DOHH2 (cell line): Measurements from ENCODE around the gene METTL27.

Experiments
- H3F3A ChIP-seq: fragments of 200-600 bp; sonication (generic), shearing (Covaris generic); 2 replicates; pipeline ENCODE4 v1.6.0; 2016; ENCODE audit warnings: antibody characterized with exemption, mild to moderate bottlenecking; ENCODE audit not compliant: control insufficient read depth, insufficient read depth
- H3K27ac ChIP-seq: fragments of 200-600 bp; sonication (generic); 2 replicates; pipeline ENCODE4 v1.5.1; 2014; ENCODE audit warnings: low read depth, mild to moderate bottlenecking, low read length, moderate library complexity
- H3K27me3 ChIP-seq: fragments of 200-600 bp; sonication (generic); 2 replicates; pipeline ENCODE4 v1.6.1; 2014; ENCODE audit warnings: mild to moderate bottlenecking, low read length, mixed read lengths; ENCODE audit not compliant: control insufficient read depth
- H3K36me3 ChIP-seq: fragments of 200-600 bp; sonication (generic); 2 replicates; pipeline ENCODE4 v1.6.1; 2014; ENCODE audit warnings: mild to moderate bottlenecking, low read length, moderate library complexity, mixed read lengths; ENCODE audit not compliant: control insufficient read depth
- H3K4me1 ChIP-seq: fragments of 200-600 bp; sonication (generic); 2 replicates; pipeline ENCODE4 v1.6.1; 2014; ENCODE audit warnings: mild to moderate bottlenecking, low read length, mixed read lengths; ENCODE audit not compliant: control insufficient read depth
- H3K4me2 ChIP-seq: fragments of 200-600 bp; sonication (generic); 2 replicates; pipeline ENCODE4 v1.6.0; 2014; ENCODE audit warnings: mild to moderate bottlenecking, low read length, moderate library complexity
- H3K4me3 ChIP-seq: fragments of 200-600 bp; sonication (generic); 2 replicates; pipeline ENCODE4 v1.5.1; 2014; ENCODE audit warnings: mild to moderate bottlenecking, low read length, mixed read lengths
- H3K79me2 ChIP-seq: fragments of 200-600 bp; sonication (generic); 2 replicates; pipeline ENCODE4 v1.6.1; 2014; ENCODE audit warnings: mild to moderate bottlenecking, low read length, mixed read lengths; ENCODE audit not compliant: control insufficient read depth
- H3K9me2 ChIP-seq: fragments of 200-600 bp; sonication (generic); replicated peaks from 2 replicates; pipeline ENCODE4 v1.6.1; 2014; ENCODE audit warnings: mild to moderate bottlenecking, low read length, mixed read lengths; ENCODE audit not compliant: control insufficient read depth
- H3K9me3 ChIP-seq: fragments of 200-600 bp; sonication (generic); 2 replicates; pipeline ENCODE4 v1.6.1; 2014; ENCODE audit warnings: antibody characterized with exemption, low read length, mixed read lengths; ENCODE audit not compliant: control insufficient read depth, insufficient read depth
- H4K20me1 ChIP-seq: fragments of 200-600 bp; sonication (generic); 2 replicates; pipeline ENCODE4 v1.6.0; 2014; ENCODE audit warnings: low read depth, mild to moderate bottlenecking, antibody characterized with exemption, low read length, moderate library complexity; ENCODE audit not compliant: control insufficient read depth, insufficient read depth
- EZH2phosphoT487 ChIP-seq: fragments of 200-600 bp; sonication (generic); IDR thresholded peaks from 2 replicates; pipeline ENCODE4 v1.6.1; 2017; ENCODE audit warnings: borderline replicate concordance, mild to moderate bottlenecking, antibody characterized with exemption, low read length, moderate library complexity, mixed read lengths
- TF ChIP-seq, protein P1 (sequence below): fragments of 200-600 bp; sonication (generic); IDR thresholded peaks from one replicate; pipeline ENCODE4 v1.5.1; 2014; ENCODE audit warnings: antibody characterized with exemption, mild to moderate bottlenecking, low read depth, low read length; ENCODE audit not compliant: poor library complexity, severe bottlenecking

METTL27 gene

DNA sequence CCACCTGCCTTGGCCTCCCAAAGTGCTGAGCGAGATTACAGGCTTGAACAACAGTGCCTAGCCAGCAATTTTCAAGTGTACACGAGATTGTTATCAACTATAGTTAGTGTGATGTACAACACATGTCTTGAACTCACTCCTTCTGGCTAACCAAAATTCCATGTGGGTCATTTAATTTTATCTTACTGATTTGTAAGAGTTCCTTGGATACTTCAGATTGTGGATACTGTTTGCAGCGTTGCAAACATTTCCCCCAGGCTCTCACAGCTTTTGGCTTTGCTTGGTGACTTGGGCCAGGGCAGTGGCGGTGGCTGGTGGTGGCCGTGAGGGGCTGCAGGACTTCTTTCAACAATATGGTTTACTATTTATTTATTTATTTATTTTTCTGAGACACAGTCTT, 10.2 kb upstream of the METTL27 start:
- Histone ChIP-seq H3K4me2 (no peak overlapping the region), H3K4me3 (no peak overlapping the region), H3K9me2 (no peaks in the 10 kb centered on the region), H3F3A (no peaks in the 10 kb centered on the region), H3K9me3 (peaks cover 7% of the 10 kb centered on the region; the same call in 1 of the 2 replicates), H3K79me2 (no peaks in the 10 kb centered on the region), H3K36me3 (no peaks in the 10 kb centered on the region), H3K27me3 (peaks cover 30% of the 10 kb centered on the region), H3K4me1 (peaks cover 24% of the 10 kb centered on the region), H3K27ac (no peak overlapping the region), H4K20me1 (no peaks in the 10 kb centered on the region)
- TF ChIP-seq, protein P1, sequence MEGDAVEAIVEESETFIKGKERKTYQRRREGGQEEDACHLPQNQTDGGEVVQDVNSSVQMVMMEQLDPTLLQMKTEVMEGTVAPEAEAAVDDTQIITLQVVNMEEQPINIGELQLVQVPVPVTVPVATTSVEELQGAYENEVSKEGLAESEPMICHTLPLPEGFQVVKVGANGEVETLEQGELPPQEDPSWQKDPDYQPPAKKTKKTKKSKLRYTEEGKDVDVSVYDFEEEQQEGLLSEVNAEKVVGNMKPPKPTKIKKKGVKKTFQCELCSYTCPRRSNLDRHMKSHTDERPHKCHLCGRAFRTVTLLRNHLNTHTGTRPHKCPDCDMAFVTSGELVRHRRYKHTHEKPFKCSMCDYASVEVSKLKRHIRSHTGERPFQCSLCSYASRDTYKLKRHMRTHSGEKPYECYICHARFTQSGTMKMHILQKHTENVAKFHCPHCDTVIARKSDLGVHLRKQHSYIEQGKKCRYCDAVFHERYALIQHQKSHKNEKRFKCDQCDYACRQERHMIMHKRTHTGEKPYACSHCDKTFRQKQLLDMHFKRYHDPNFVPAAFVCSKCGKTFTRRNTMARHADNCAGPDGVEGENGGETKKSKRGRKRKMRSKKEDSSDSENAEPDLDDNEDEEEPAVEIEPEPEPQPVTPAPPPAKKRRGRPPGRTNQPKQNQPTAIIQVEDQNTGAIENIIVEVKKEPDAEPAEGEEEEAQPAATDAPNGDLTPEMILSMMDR: no peak
- TF ChIP-seq EZH2phosphoT487: no peak

DNA sequence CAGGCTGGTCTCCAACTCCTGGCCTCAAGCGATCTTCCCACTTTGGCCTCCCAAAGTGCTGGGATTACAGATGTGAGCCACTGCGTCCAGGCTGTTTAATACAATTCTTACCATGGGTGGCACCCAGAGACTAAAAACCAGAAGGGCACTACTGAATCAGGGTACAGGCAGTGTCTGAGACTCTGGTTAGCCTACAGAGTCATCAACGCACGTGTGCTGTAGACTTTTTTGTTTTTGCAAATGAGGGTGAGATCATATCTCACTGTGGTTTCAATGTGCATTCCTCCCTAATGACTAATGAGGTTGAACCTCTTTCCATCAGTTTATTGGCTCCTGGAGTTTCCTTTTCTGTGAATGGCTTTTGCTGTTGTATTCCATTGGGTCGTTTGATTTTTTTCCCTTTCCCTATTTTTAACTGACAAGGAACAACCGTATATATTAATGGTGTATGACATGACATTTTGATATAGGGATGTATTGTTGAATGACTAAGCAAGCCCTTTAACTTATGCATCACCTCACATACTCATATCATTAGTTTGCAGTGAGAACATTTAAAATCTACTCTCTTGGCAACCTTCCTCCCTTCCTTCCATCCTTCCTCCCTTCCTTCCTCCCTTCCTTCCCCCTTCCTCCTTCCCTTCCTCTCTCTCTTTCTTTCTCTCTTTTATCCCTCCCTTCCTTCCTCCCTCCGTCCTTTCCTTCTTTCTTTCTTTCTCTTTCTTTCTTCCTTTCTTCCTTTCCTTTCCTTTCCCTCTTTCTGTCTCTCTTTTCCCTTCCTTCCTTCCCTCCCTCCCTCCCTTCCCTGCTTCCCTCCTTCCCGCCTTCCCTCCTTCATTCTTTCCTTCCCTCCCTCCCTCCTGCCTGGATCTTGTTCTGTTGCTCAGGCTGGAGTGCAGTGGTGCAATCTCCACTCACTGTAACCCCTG, 9.4 kb upstream of the METTL27 start:
- no peak overlapping the region for H3K27ac ChIP-seq
- H3K4me1 ChIP-seq: peaks cover 24% of the 10 kb centered on the region

DNA sequence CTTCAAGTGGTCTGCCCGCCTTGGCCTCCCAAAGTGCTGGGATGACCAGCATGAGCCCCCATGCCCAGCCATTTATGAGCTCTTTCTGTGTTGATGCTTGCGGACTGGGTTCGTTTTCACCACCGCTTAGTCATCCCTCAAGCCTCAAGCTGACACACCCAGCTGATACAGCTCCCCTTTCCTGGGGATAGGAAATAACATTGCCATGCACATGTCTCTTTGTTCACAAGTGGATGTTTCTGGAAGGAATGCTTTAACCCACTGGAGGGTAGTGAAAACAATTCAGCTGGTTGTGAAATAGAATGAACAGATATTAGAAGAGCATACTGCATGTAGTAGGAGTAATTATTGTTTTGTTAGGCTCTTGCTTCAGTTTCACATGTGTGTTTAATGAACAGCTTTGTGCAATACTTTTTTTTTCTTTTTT, 8.5 kb upstream of the METTL27 start:
- no peaks in the 10 kb centered on the region for H3K79me2 ChIP-seq
- no peaks in the 10 kb centered on the region for H3K36me3 ChIP-seq
- H3K4me2 ChIP-seq: no peak overlapping the region
- H3F3A ChIP-seq: no peaks in the 10 kb centered on the region
- peaks cover 7% of the 10 kb centered on the region; the same call in 1 of the 2 replicates for H3K9me3 ChIP-seq
- no peak overlapping the region for H3K27ac ChIP-seq
- peaks cover 30% of the 10 kb centered on the region for H3K4me1 ChIP-seq
- H3K4me3 ChIP-seq: no peak overlapping the region
- H3K9me2 ChIP-seq: no peaks in the 10 kb centered on the region
- peaks cover 25% of the 10 kb centered on the region for H3K27me3 ChIP-seq
- TF ChIP-seq EZH2phosphoT487: no peak
- TF ChIP-seq, protein P1: no peak
- H4K20me1 ChIP-seq: no peaks in the 10 kb centered on the region

More for the DNA sequence above, 9.4 kb upstream of the METTL27 start:
- Histone ChIP-seq H3K4me2 (peak overlapping the region; percentile 23), H3F3A (no peaks in the 10 kb centered on the region), H3K9me3 (peaks cover 7% of the 10 kb centered on the region; the same call in 1 of the 2 replicates), H3K27me3 (peaks cover 24% of the 10 kb centered on the region), H3K36me3 (no peaks in the 10 kb centered on the region), H3K79me2 (no peaks in the 10 kb centered on the region), H4K20me1 (no peaks in the 10 kb centered on the region), H3K9me2 (no peaks in the 10 kb centered on the region), H3K4me3 (no peak overlapping the region)
- no peak for TF ChIP-seq EZH2phosphoT487
- TF ChIP-seq, protein P1: no peak
